Cerebellar nuclear complex (tissue), 1 donor: Measurements from ENCODE around the gene MAGIX.
"Not testable (repeated sequence)": the region's sequence is repeated elsewhere in the genome, so short reads cannot be mapped to it uniquely, and the experiment has no call there.

Experiments
- DNase-seq, 2 experiments: peaks; one replicate each; lab custom pipeline; 2025; lab: John Stamatoyannopoulos, UW

The MAGIX gene

GRCh38 chrX:49160908-49161307 is 1.6 kb upstream of the MAGIX start:
- DNase-seq: no peak

GRCh38 chrX:49161632-49162031 is 926 bp upstream of the MAGIX start:
- DNase-seq: no peak

- DNase-seq: peak in 1 of 2 experiments; percentile 29
These were observed 1.2 kb downstream of the MAGIX start for GRCh38 chrX:49163555-49164419.

- no peak for DNase-seq
These were observed 2.2 kb downstream of the MAGIX start for GRCh38 chrX:49164589-49165360.

- peak; percentile 70 to 78 for DNase-seq
These were observed 3.6 kb downstream of the MAGIX start for GRCh38 chrX:49165901-49166881.

GRCh38 chrX:49166914-49167739 is 4.6 kb downstream of the MAGIX start:
- DNase-seq: no peak

GRCh38 chrX:49167740-49168108 is 5.2 kb downstream of the MAGIX start:
- no peak for DNase-seq

GRCh38 chrX:49171752-49172279 is 9.3 kb downstream of the MAGIX start, which contains the start of gene PLP2:
Gene PLP2 (plus strand): TSS chrX:49171898. CDS start chrX:49172001, 103 bp downstream.
- no peak for DNase-seq

- no peak for DNase-seq
These were observed 9.8 kb downstream of the MAGIX start for GRCh38 chrX:49172280-49172780.

- not testable (repeated sequence) for DNase-seq
These were observed 11.0 kb downstream of the MAGIX start for GRCh38 chrX:49173544-49173943.

GRCh38 chrX:49174723-49175122 is 12.2 kb downstream of the MAGIX start:
- DNase-seq: no peak

- DNase-seq: no peak
These were observed 13.1 kb downstream of the MAGIX start for GRCh38 chrX:49175435-49176274.

GRCh38 chrX:49176421-49177326 is 14.1 kb downstream of the MAGIX start:
- no peak for DNase-seq

- no peak for DNase-seq
These were observed 14.8 kb downstream of the MAGIX start for GRCh38 chrX:49177338-49177833.

- DNase-seq: no peak
These were observed 15.4 kb downstream of the MAGIX start for GRCh38 chrX:49177873-49178480.

- DNase-seq: no peak
These were observed 16.0 kb downstream of the MAGIX start for GRCh38 chrX:49178537-49178936.

- no peak for DNase-seq
These were observed 16.8 kb downstream of the MAGIX start for GRCh38 chrX:49179358-49179757.
